ENCODE results near the gene OR5AK2.

DNA sequence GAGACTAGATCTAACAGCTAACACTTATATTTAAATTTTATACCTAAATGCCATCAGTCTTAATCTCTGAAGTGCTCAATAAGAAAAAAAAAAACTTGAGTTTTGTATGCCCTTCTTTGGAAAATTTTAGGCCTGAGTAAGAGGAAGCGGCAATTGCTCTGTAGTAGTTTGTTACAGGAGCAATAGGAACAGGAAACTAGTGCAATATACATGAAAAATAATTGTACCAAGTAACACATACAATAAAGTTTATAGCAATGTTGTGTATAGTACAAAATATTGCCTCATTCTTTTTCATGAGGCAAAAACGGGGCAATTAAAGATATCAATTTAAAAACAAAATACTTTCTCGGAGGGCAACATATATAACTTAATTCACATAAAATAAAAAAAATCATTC lies 19.7 kb downstream of the OR5AK2 start:
- TF ChIP-seq, protein P1, sequence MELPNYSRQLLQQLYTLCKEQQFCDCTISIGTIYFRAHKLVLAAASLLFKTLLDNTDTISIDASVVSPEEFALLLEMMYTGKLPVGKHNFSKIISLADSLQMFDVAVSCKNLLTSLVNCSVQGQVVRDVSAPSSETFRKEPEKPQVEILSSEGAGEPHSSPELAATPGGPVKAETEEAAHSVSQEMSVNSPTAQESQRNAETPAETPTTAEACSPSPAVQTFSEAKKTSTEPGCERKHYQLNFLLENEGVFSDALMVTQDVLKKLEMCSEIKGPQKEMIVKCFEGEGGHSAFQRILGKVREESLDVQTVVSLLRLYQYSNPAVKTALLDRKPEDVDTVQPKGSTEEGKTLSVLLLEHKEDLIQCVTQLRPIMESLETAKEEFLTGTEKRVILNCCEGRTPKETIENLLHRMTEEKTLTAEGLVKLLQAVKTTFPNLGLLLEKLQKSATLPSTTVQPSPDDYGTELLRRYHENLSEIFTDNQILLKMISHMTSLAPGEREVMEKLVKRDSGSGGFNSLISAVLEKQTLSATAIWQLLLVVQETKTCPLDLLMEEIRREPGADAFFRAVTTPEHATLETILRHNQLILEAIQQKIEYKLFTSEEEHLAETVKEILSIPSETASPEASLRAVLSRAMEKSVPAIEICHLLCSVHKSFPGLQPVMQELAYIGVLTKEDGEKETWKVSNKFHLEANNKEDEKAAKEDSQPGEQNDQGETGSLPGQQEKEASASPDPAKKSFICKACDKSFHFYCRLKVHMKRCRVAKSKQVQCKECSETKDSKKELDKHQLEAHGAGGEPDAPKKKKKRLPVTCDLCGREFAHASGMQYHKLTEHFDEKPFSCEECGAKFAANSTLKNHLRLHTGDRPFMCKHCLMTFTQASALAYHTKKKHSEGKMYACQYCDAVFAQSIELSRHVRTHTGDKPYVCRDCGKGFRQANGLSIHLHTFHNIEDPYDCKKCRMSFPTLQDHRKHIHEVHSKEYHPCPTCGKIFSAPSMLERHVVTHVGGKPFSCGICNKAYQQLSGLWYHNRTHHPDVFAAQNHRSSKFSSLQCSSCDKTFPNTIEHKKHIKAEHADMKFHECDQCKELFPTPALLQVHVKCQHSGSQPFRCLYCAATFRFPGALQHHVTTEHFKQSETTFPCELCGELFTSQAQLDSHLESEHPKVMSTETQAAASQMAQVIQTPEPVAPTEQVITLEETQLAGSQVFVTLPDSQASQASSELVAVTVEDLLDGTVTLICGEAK (IDR thresholded peaks at IDR 0.05) = no peak
- TF ChIP-seq, protein P1 (CRISPR knock-in tag; IDR thresholded peaks at IDR 0.05) = no peak
- TF ChIP-seq CTCF (IDR thresholded peaks at IDR 0.05 in 2 of 3, conservative IDR thresholded peaks at IDR 0.05 in 1 of 3; ENCODE audit: insufficient read depth in 2 of 3, low read depth in 1 of 3, low read length in 3 of 3) (no peak), CHD4 (IDR thresholded peaks at IDR 0.05; ENCODE audit: insufficient read depth, insufficient replicate concordance, low read depth, low read length, poor library complexity, severe bottlenecking) (no peak), ETV6 (IDR thresholded peaks at IDR 0.05; ENCODE audit: borderline replicate concordance in 1 of 2, low read depth in 2 of 2, low read length in 1 of 2) (no peak), ETV6 (CRISPR knock-in tag; IDR thresholded peaks at IDR 0.05; ENCODE audit: borderline replicate concordance) (no peak), POLR2A (conservative IDR thresholded peaks at IDR 0.05) (no peak), PHB (CRISPR knock-in tag; IDR thresholded peaks at IDR 0.05) (no peak), RAD21 (CRISPR knock-in tag; conservative IDR thresholded peaks at IDR 0.05 in 1 of 2, IDR thresholded peaks at IDR 0.05 in 1 of 2) (no peak), ATF1 (CRISPR knock-in tag; IDR thresholded peaks at IDR 0.05) (no peak), ATF1 (tag; IDR thresholded peaks at IDR 0.05) (no peak), BRF2 (IDR thresholded peaks at IDR 0.05; ENCODE audit: borderline replicate concordance, insufficient read depth, insufficient read length) (no peak), MAFK (IDR thresholded peaks at IDR 0.05; ENCODE audit: low read length) (no peak), SREBF1 (IDR thresholded peaks at IDR 0.05; ENCODE audit: borderline replicate concordance, low read depth, low read length) (no peak)
